Neuronal stem cell (in vitro differentiated cells): ENCODE results near the gene YRDC.

Experiments
- DNase-seq: peaks from one replicate; pipeline ENCODE4 v3.0.0-alpha.2; 2013; ENCODE audit warnings: low spot score
- H2AFZ ChIP-seq: one replicate; pipeline ENCODE4 v1.6.1; 2013; ENCODE audit warnings: mild to moderate bottlenecking, low read length, inconsistent platforms
- H2AK5ac ChIP-seq: 2 replicates; pipeline ENCODE4 v1.6.1; 2013; ENCODE audit warnings: low read depth, mild to moderate bottlenecking, inconsistent platforms, low read length, moderate library complexity, mixed read lengths
- H2BK120ac ChIP-seq: 2 replicates; pipeline ENCODE4 v1.6.1; 2013; ENCODE audit warnings: low read depth, mild to moderate bottlenecking, inconsistent platforms, low read length, moderate library complexity, mixed read lengths
- H2BK12ac ChIP-seq: one replicate; pipeline ENCODE4 v1.6.1; 2013; ENCODE audit warnings: low read length, inconsistent platforms
- H2BK15ac ChIP-seq: 2 replicates; pipeline ENCODE4 v1.6.1; 2013; ENCODE audit warnings: mild to moderate bottlenecking, low read length, inconsistent platforms, mixed read lengths
- H2BK5ac ChIP-seq: one replicate; pipeline ENCODE4 v1.6.1; 2013; ENCODE audit warnings: inconsistent platforms, mild to moderate bottlenecking, low read length, moderate library complexity
- H3K14ac ChIP-seq: one replicate; pipeline ENCODE4 v1.6.1; 2013; ENCODE audit warnings: low read length, inconsistent platforms
- H3K18ac ChIP-seq: 2 replicates; pipeline ENCODE4 v1.6.1; 2013; ENCODE audit warnings: low read length, inconsistent platforms
- H3K23ac ChIP-seq: 2 replicates; pipeline ENCODE4 v1.6.1; 2013; ENCODE audit warnings: low read depth, mild to moderate bottlenecking, mixed read lengths, low read length, inconsistent platforms; ENCODE audit not compliant: poor library complexity
- H3K27ac ChIP-seq: replicated peaks from 3 replicates; pipeline ENCODE4 v1.5.1; 2013; ENCODE audit warnings: low read length, inconsistent platforms
- H3K27me3 ChIP-seq, 3 experiments: 2 replicates each; pipeline ENCODE4 v1.6.1; 2013; ENCODE audit warnings: low read length in 3 of 3, mild to moderate bottlenecking in 2 of 3, inconsistent platforms in 1 of 3, low read depth in 1 of 3, mixed read lengths in 1 of 3, moderate library complexity in 1 of 3; ENCODE audit not compliant: control insufficient read depth in 3 of 3, insufficient read depth in 3 of 3
- H3K36me3 ChIP-seq, 2 donors: replicated peaks in 1 of 2; 2 replicates each; pipeline ENCODE4 v1.6.1; 2013; ENCODE audit warnings: low read length in 2 of 2; ENCODE audit not compliant: control insufficient read depth in 2 of 2, insufficient read depth in 2 of 2
- H3K4ac ChIP-seq: 2 replicates; pipeline ENCODE4 v1.6.1; 2013; ENCODE audit warnings: inconsistent platforms, mild to moderate bottlenecking, low read length, moderate library complexity
- H3K4me1 ChIP-seq, 2 donors: 1 replicate in 1 of 2; 2 replicates in 1 of 2; pipeline ENCODE4 v1.6.1; 2013; ENCODE audit warnings: low read length in 2 of 2, low read depth in 1 of 2; ENCODE audit not compliant: control insufficient read depth in 2 of 2, insufficient read depth in 1 of 2
- H3K4me2 ChIP-seq: one replicate; pipeline ENCODE4 v1.6.1; 2013; ENCODE audit warnings: mild to moderate bottlenecking, low read length, inconsistent platforms; ENCODE audit not compliant: insufficient read depth, poor library complexity, severe bottlenecking
- H3K4me3 ChIP-seq, 2 donors: 2 replicates each; pipeline ENCODE4 v1.5.1; 2013; ENCODE audit warnings: low read length in 2 of 2, mild to moderate bottlenecking in 2 of 2, inconsistent platforms in 1 of 2, moderate library complexity in 1 of 2
- H3K79me1 ChIP-seq: one replicate; pipeline ENCODE4 v1.6.1; 2013; ENCODE audit warnings: low read depth, mild to moderate bottlenecking, inconsistent platforms, low read length, moderate library complexity
- H3K9ac ChIP-seq: one replicate; pipeline ENCODE4 v1.6.1; 2013; ENCODE audit warnings: mild to moderate bottlenecking, low read depth, low read length, inconsistent platforms; ENCODE audit not compliant: poor library complexity
- H3K9me3 ChIP-seq, 2 donors: replicated peaks in 1 of 2; 2 replicates each; pipeline versions ENCODE3 to v1.6.1; 2013; ENCODE audit warnings: low read length in 2 of 2, mild to moderate bottlenecking in 2 of 2, inconsistent platforms in 1 of 2, low read depth in 1 of 2, mixed read lengths in 1 of 2, moderate library complexity in 1 of 2; ENCODE audit not compliant: control insufficient read depth in 2 of 2, insufficient read depth in 1 of 2
- H4K8ac ChIP-seq: one replicate; pipeline ENCODE4 v1.6.1; 2013; ENCODE audit warnings: low read depth, mild to moderate bottlenecking, inconsistent platforms, low read length, moderate library complexity
- H4K91ac ChIP-seq: one replicate; pipeline ENCODE4 v1.6.1; 2013; ENCODE audit warnings: low read length, low read depth, mild to moderate bottlenecking, inconsistent platforms; ENCODE audit not compliant: poor library complexity
- WGBS, 2 donors: extraction: QIAGEN DNeasy Blood & Tissue Kit; methylation state at CpG; one replicate each; pipeline ENCODE4 v1.1.7; 2013; ENCODE audit warnings: missing lambda C conversion rate in 2 of 2, mixed read lengths in 1 of 2; ENCODE audit not compliant: insufficient read length in 2 of 2, insufficient replicate concordance in 1 of 2; ENCODE audit errors: extremely low coverage in 2 of 2; 5-methylcytosine and 5-hydroxymethylcytosine counted together

The YRDC gene

DNA sequence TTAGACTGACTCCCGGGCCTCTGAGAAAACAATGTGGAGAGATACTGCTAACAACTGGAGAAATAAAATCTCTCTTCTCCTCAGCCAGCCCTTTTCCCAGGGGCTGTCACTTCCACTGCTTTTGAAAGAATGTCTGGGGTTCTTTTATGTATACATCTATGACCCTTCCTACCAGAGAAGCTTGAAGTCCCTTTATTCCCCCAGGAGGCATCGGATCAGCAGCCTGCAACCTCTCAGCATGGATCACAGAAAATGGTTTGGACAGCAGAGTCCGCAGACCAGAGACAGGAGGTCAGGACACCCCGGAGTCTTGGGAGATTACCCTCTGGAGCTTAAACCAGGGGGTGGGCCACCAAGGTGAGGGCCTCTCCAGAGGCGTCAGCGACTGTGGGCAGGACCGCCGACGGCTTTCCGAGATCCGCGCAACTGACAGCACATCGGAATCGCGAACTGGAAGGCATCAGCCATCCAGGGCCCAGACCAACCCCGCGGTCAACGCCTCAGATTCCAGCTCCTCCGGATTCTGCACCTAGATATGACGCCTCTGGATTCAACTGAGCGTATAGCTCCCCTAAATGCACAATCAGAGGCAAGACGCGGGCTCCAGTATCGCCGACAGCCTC, 44.1 kb downstream of the YRDC start:
- Histone ChIP-seq H3K14ac (no peak overlapping the region), H4K8ac (no peak overlapping the region), H2AFZ (no peak overlapping the region), H2BK120ac (no peak overlapping the region), H3K4me1 (peaks cover 4 to 8% of the 10 kb centered on the region in 2 donors), H2BK15ac (no peak overlapping the region), H3K27ac (no peak overlapping the region), H3K36me3 (no peaks in the 10 kb centered on the region), H3K27me3 (peaks cover 16 to 94% (median 75%) of the 10 kb centered on the region in 3 experiments), H3K4me3 (no peak overlapping the region), H3K23ac (peak overlapping the region; percentile 39), H3K9ac (peak overlapping the region; percentile 1), H3K18ac (no peak overlapping the region), H3K9me3 (peaks cover 0 to 8% of the 10 kb centered on the region in 2 donors), H2AK5ac (no peak overlapping the region), H3K4me2 (no peak overlapping the region), H4K91ac (no peak overlapping the region), H3K4ac (no peak overlapping the region), H3K79me1 (peaks cover 2% of the 10 kb centered on the region), H2BK5ac (no peak overlapping the region), H2BK12ac (no peak overlapping the region)
- DNase-seq = no peak
- WGBS, 2 donors = no CpG with 5 or more reads among the region's 25 CpGs

DNA sequence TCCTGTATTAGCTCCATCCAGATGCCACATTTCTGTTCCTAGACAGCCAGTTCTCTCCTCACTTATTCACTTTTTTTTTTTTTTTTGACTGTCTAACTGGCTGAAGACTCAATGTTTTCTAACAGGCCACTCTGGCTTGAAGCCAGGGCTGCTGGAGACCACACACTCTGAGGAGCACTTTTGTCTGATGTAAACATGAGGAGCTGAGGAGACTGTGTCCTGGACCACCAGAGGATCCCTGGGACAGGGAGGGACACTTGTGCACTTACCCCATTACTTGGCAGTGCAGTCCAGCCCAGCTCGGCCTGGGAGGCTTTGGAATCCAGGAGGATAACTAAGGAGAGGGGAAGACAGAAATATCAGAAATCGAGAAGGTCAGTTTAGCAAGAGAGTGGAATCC, 45.5 kb downstream of the YRDC start:
- no CpG with 5 or more reads among the region's 2 CpGs for WGBS, 2 donors
- Histone ChIP-seq H3K4me1 (peaks cover 4 to 8% of the 10 kb centered on the region in 2 donors), H2BK5ac (no peak overlapping the region), H4K91ac (no peak overlapping the region), H3K4me2 (no peak overlapping the region), H2AFZ (no peak overlapping the region), H3K27me3 (peaks cover 16 to 94% (median 85%) of the 10 kb centered on the region in 3 experiments), H2AK5ac (no peak overlapping the region), H2BK120ac (no peak overlapping the region), H2BK12ac (no peak overlapping the region), H3K36me3 (no peaks in the 10 kb centered on the region), H3K4me3 (no peak overlapping the region), H2BK15ac (no peak overlapping the region), H3K9ac (no peak overlapping the region), H3K79me1 (peaks cover 2% of the 10 kb centered on the region), H3K18ac (no peak overlapping the region), H3K27ac (no peak overlapping the region), H3K14ac (no peak overlapping the region), H4K8ac (no peak overlapping the region), H3K4ac (no peak overlapping the region), H3K23ac (no peak overlapping the region), H3K9me3 (peaks cover 0 to 8% of the 10 kb centered on the region in 2 donors)
- no peak for DNase-seq

DNA sequence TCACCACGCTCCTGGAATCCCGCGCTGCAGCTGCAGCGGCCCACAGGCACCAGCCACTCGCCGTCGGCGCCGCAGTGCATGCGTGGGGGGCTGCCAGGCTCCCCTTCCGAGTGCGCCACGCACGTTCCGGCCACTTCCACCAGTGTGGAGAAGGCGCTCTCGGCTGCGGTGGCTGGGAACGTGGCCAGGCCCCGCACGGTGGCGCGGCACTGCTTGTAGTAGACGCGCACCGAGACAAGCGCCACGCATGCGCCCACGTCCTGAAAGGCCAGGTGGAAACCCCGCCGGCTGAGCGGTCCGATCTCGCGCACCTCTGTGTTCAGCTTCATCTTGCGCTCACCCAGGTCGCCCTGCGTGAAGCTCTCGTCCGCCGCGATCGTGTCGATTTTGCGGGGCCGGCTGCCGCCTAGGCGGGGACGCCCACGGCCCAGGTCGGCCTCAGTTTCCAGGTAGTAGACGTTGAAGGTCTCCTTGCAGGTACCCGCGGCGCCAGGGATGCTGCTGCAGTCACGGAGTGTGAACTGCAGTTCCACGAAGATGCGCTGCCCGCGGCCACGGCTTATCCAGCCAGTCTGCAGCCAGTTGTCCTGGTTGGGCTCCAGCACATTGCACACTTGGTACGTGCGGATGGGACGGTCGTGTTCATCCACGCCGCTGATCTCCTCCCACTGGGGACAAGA, 46.5 kb downstream of the YRDC start:
- peaks cover 0 to 8% of the 10 kb centered on the region in 2 donors for H3K9me3 ChIP-seq
- peak overlapping the region; percentile 83 for H3K23ac ChIP-seq
- DNase-seq = no peak
- H2AK5ac ChIP-seq = no peak overlapping the region
- H4K8ac ChIP-seq = no peak overlapping the region
- WGBS, 2 donors = no CpG with 5 or more reads among the region's 68 CpGs
- no peak overlapping the region for H3K4me2 ChIP-seq
- H2BK5ac ChIP-seq = peak overlapping the region; percentile 58
- peak overlapping the region; percentile 14 for H3K9ac ChIP-seq
- no peak overlapping the region for H2BK12ac ChIP-seq
- peaks cover 2% of the 10 kb centered on the region for H3K79me1 ChIP-seq
- H3K27me3 ChIP-seq = peaks cover 16 to 93% (median 83%) of the 10 kb centered on the region in 3 experiments
- no peaks in the 10 kb centered on the region for H3K36me3 ChIP-seq
- no peak overlapping the region for H2BK15ac ChIP-seq
- peaks cover 4 to 8% of the 10 kb centered on the region in 2 donors for H3K4me1 ChIP-seq
- H3K4ac ChIP-seq = no peak overlapping the region
- no peak overlapping the region for H4K91ac ChIP-seq
- H3K27ac ChIP-seq = no peak overlapping the region
- no peak overlapping the region for H2AFZ ChIP-seq
- peak overlapping the region in 1 of 2 donors; percentile 51 for H3K4me3 ChIP-seq
- no peak overlapping the region for H3K14ac ChIP-seq
- H2BK120ac ChIP-seq = no peak overlapping the region
- H3K18ac ChIP-seq = no peak overlapping the region

DNA sequence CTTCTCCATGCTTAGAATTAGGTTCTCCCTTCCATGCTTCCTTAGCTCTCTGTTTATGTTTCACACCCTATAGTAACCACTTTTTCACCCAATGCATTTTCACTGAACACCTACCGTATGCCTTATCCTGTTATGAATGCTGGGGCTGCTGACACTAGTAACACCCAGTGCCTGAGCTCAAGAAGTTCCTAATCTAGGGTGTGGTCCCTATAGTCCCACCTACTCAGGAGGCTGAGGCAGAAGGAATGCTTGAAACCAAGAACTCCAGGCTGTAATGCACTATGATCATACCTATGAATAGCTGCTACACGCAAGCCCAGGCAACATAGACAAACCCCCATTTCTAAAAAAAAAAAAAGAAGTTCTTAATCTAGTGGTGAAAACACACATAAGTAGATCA, 48.6 kb downstream of the YRDC start:
- H2BK15ac ChIP-seq = no peak overlapping the region
- no peak overlapping the region for H3K18ac ChIP-seq
- no peak overlapping the region for H3K27ac ChIP-seq
- H2BK5ac ChIP-seq = no peak overlapping the region
- no peak for DNase-seq
- peaks cover 3 to 93% (median 82%) of the 10 kb centered on the region in 3 experiments for H3K27me3 ChIP-seq
- H2AFZ ChIP-seq = no peak overlapping the region
- no peak overlapping the region for H2BK12ac ChIP-seq
- no peak overlapping the region for H3K9ac ChIP-seq
- H3K4me3 ChIP-seq = no peak overlapping the region
- no CpG with 5 or more reads among the region's 2 CpGs for WGBS, 2 donors
- H3K23ac ChIP-seq = no peak overlapping the region
- H3K36me3 ChIP-seq = no peaks in the 10 kb centered on the region
- no peak overlapping the region for H2AK5ac ChIP-seq
- H4K91ac ChIP-seq = no peak overlapping the region
- no peaks in the 10 kb centered on the region for H3K9me3 ChIP-seq
- no peak overlapping the region for H2BK120ac ChIP-seq
- H4K8ac ChIP-seq = no peak overlapping the region
- H3K79me1 ChIP-seq = no peaks in the 10 kb centered on the region
- H3K14ac ChIP-seq = no peak overlapping the region
- H3K4ac ChIP-seq = no peak overlapping the region
- no peaks in the 10 kb centered on the region for H3K4me1 ChIP-seq
- no peak overlapping the region for H3K4me2 ChIP-seq
